NCI-H226 (cell line): ENCODE measurements around the gene URB2.
A peak's percentile ranks its signal among the peaks of the same experiment; 100 is the strongest.

ENCODE experiments used
- DNase-seq: peaks from one replicate; pipeline ENCODE4 v3.0.0-alpha.2; 2015

URB2 gene

DNA sequence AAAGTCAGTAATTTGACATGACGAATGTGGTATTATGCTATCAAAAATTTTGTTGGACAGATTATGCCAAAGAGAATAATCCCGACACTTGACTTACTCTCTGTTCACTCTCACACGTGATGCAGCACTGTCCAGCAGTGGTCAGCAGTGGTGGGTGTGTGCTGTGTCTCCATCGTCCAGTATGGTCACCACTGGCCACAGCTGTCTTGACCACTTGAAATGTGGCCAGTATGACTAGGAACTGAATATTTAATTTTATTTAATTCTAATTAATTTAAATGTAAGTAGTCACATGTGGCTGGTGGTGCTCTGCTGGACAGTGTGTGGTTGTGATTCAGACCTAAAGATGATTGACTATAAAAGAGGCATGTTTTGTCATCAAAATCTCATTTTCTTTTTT lies 24.0 kb downstream of the URB2 start:
- no peak for DNase-seq

DNA sequence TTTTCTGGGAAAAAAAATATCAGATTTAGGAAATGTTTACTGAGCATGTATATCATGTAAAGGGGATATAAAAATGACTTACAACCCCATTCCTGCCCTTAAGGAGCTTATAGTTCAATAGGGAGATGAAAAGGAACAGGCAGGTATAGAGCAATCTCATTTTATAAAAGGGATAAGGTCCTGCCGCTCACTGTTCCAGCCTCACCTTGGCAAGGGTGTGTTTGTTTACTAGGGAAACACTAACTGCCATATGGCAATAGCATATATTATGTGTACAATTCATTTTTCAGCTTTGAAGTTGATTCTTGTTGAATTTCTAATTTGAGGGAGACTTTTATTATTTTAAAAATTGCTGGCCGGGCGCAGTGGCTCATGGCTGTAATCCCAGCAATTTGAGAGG lies 25.5 kb downstream of the URB2 start:
- DNase-seq = no peak

- no peak for DNase-seq
Measured at GRCh38 chr1:229653420-229653819, 27.4 kb downstream of the URB2 start.

GRCh38 chr1:229655781-229656180 lies 29.7 kb downstream of the URB2 start:
- no peak for DNase-seq

DNA sequence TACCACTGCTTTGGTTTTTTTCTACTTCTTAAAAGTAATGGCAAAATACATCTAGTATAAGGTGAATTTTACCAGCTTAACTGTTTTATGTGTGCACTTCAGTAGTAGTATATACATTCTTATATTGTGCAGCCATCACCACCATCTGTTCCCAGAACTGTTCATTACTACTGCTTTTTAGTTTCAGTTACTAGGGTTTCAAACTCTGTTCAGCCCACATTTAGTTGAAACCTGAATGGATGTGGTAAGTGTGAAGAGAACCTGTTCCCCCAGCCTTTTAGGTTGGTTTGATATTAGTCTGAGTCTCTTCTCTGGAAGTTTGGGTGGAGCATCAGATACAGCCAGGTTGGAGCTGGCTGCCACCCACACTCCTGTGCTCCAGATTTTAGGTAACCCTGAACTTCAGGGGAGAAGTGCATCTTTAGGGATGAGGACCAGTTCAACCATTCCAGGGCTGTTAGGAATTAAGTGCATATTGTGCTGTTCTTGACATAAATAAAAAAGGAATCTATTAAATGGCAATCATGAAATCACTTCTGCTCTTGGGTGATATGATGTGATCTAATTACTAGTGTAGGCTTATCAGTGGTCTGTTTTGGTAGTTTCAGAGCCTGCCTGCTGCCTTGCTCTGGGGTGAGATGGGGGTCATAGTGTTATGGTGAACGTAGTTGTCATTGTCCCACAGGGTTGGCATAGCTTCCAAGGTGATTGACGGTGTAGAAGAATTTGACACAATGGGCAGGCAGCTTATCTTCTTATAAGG lies 32.1 kb downstream of the URB2 start:
- no peak for DNase-seq

DNA sequence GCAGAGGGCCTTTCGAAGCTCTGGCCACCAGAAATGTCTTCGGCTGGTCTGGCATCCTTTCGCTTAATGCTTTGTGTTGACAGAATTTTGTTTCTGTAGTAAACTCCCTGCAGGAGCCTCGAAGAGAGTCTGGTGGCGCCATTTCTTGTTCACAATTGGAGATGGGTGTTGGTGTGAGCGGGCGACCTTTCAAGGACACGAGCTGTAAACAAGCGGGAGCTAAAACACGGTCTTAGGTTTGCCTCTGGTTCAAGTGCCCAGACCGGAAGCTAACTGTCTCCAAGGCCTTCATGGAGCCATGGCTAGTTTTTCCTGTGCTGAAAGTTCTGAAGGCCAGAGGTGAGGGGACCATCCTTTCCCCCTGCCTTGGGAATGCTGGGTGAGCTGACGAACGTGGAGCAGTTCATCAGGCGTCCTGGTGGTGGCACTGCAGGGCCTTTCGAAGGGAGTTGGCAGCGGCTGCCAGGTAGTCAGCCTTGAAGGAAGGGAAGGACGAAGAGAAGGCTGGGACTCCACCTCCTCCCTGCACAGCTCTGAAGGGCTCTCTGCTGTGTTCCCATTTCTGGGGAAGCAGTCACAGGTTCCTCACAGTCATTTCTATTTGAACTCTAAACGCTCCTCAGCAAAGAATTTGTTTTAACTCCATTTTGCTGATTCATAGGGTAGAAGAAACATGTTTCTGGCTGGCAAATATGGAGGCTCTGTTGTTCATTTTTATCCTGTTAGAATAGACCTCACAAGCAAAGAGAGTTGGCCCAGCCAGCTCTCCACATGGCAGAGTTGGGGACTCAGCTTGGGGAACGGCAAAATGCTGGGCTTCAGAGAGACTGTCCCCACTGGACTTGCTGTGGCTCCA lies 35.2 kb downstream of the URB2 start:
- peak; percentile 21 for DNase-seq

DNA sequence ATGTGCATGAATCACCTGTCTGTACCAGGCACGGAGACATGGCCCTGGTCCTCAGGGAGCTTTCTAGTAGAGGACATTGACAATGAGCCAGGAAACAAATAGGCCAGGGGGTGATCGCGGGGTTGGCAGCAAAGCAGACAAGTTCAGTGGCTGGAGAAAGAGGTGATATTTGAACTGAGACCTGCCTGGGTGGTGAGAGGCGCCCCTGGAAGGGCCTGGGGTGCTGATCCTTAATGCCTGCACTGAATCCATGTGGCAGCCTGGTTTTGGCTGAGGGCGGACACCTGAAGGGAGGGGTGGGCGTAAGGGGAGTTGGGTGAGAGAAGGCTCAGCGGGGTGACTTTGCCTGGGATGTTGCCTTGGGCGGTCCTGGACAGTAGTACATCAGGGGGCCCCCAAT lies 35.9 kb downstream of the URB2 start:
- no peak for DNase-seq

DNA sequence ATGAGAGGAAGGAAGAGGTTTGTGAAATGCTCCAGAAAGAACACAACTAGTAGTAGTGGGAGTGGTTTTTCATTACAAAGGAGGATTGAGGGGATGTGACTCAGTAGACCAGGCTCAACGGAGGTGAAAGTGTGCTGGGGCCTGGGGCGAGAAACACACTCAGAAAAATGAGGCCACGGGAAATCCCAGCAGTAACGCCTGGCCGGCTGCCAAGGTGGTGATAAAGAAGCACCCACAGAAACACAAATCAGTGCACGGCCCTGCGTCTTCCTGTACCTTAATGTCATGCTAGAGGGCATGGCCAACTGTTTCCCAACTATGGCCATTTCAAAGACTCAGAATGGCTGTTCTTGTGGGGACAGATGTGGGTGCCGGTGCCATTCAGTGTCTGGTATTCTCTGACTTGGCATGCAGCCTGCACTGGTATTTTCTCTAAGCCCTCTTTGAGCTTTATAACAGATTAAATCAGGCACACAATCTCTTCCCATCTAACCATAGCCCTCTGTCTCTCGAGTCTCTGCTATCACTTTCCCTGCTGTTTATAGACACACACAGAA lies 38.2 kb downstream of the URB2 start:
- peak; percentile 21 for DNase-seq

GRCh38 chr1:229665912-229666558 lies 40.0 kb downstream of the URB2 start:
- DNase-seq = no peak

DNA sequence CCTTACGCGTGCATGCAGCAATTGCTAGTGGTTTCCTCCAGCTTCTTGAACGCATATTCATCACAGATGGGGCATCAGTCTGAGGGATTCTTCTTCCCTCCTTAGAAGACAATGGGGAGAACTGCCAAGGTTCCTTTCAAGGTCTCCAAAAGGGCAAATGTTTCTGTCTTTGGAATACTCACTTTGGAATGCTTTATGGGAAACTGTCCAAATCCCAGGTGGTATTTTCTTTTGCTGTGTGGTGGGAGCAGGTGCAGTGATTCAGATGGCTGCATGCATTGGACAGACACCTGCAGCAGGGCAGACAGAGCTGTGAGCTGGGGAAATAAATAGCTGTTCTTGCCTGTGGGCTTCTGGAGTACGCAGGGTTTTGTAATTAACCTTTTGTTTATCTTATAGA lies 40.5 kb downstream of the URB2 start:
- DNase-seq = no peak

DNA sequence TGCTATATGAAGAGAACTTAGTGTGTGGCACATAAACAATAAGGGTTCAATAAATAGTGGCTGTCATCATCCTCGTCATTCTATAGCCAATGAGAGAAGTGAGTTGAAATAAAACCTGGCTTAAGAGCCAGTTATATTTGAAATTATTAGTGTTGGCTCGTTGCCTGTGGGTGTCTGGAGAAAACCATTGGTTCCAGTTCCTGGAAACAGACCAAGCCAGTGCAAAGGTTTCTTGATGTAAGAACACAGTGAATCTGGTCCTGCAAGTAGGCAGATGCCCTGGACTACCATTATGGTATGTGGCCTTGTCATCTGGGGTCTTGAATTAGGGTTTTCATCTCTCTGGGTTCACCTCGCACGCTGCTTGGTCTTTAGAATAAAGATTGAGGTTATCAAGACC lies 43.3 kb downstream of the URB2 start:
- no peak for DNase-seq

DNA sequence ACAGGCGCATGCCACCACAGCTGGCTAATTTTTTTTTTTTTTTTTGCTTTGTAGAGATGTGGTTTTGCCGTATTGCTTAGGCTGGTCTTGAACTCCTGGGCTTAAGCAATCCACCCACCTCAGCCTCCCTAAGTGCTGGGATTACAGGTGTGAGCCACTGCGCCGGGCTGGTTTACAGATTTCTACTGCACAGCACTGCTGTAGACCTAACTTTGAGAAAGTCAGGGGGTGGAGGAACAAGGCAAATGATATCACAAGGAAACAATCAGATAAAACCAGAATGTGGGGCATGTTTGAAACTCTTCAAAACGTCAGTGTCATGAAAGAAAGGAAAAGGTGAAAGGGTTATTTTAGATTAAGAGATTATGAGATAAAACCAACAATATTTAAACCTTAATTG lies 45.3 kb downstream of the URB2 start:
- no peak for DNase-seq

DNA sequence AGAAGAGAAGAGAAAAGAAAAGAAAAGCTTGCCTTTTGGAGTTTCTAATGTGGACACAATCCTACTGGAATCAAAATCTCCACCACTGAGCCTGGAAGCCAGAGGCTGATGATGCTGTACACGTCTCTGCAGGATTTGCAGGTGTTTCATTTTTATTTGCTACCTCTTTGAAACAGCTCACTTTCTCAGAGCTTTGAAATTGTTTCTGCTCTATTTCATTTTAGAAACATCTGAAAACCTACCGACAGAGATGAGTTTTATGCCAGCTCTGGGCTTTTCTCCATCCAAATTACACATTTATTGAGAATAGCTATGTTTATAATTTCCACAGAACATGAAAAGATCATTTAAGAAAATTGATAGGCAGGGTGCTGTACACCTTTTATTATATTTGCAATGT lies 46.2 kb downstream of the URB2 start:
- no peak for DNase-seq

- no peak for DNase-seq
Measured at GRCh38 chr1:229674042-229674441, 48.0 kb downstream of the URB2 start.

GRCh38 chr1:229675396-229675795 lies 49.3 kb downstream of the URB2 start:
- DNase-seq = no peak

- DNase-seq = no peak
Measured at GRCh38 chr1:229685149-229685548, 59.1 kb downstream of the URB2 start.

DNA sequence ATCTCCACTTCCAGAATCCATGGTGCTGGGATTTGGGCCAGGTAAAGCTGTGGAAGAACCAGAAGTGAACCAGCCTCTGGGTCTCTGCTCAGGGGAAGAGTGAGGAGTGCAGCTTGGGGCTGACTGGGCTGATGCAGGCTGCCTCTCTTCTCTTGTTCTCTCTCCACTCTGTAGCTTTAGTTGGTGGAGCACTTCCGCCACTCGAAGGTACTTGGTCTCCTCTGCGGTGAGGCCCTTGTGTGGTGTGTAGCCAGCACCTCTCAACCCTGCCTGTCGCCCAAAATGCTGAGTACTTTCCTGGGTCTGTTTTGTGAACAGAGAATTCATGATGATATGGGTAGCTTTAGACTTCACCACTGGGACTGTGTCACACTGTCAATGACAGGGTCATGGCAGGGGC lies 63.2 kb downstream of the URB2 start:
- no peak for DNase-seq

GRCh38 chr1:229689904-229690303 lies 63.9 kb downstream of the URB2 start:
- DNase-seq = no peak

GRCh38 chr1:229690662-229691061 lies 64.6 kb downstream of the URB2 start:
- no peak for DNase-seq

DNA sequence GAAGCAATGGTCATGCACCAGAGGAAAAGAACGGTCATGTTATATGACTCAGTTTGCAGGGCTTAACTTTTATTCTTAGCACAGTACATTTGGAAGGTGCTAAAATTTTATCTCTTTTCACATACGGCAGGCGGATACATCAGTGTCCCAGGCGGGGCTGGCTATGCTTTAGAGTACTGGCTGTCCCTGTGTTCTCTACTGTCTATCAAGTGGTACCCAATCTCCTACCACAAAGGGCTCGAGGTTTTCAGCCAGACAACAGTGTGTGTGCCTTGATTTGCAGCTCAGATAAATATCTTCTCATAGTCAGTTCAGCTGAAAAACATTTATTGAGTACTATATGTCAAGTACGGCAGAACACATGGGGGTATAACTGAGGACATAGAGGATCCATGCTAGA lies 65.3 kb downstream of the URB2 start:
- DNase-seq = no peak

- DNase-seq = no peak
Measured at GRCh38 chr1:229693129-229693900, 67.3 kb downstream of the URB2 start.

DNA sequence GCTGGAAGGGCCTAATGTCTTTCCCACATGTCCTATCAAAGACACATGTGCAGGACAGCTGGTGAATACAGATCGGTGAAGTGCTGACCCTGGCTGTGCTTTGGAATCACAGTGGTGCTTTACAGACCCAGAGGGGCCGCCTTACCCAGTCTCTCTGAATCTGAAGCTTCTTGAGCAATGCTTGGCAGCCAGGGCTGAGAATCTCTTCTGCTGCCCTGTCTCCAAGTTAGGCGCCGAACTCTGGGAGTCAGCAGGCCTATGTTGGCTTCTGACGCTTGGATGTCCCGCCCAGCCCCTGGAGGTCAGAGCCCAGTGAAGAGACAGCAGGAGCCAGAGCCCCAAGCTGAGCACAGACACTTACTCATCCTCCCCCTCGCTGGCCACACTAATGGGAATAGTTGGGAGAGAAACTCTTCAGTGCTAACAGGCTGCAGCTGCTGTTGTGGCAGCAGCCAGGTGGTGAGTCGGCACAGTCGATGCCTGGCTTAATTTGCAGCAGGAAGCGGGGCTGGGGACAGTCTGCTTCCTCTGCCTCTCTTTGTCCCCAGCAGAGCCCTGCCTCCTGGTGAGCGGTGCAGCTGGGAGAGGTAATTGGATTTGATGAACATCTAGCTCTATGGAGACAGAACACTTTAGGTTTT lies 68.1 kb downstream of the URB2 start:
- no peak for DNase-seq
